Thyroid gland (tissue), 4 donors: ENCODE results near the gene EEF2.

Source experiments
- POLR2A ChIP-seq, 2 donors: fragments of 450-650 bp; IDR thresholded peaks; one replicate each; pipeline ENCODE4 v1.6.1; 2017; ENCODE audit warnings: antibody characterized with exemption in 2 of 2, mild to moderate bottlenecking in 2 of 2, moderate library complexity in 1 of 2
- TF ChIP-seq, protein P1 (sequence below), 6 experiments: fragments of 200-600 bp in 3 of 6; fragments of 450-650 bp in 3 of 6; sonication (generic) in 3 of 6; IDR thresholded peaks; one replicate each; pipeline ENCODE4 v1.5.1; 2016 to 2019; ENCODE audit warnings: antibody characterized with exemption in 6 of 6, mild to moderate bottlenecking in 2 of 6, inconsistent platforms in 1 of 6, moderate library complexity in 1 of 6

DNA sequence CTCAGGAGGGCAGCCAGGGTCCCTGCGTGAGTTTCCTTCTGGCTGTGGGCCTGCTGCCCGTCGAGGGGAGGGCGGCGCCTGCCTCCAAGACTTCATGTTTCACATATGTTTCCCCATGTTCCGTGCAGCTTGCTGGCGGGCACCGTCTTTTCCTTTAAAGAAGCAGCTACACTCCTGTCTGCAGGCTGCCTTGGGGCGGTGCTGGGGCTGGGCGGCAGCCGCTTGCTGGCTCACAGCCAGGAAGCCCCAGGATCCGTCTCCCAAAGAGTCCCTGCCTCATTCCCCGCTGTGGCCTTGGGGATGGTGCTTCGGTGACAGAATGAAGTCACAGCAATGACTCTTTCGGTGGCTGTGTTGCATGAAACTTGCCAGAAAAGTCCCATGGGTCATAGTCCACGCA lies 47.2 kb upstream of the EEF2 start:
- TF ChIP-seq POLR2A (IDR thresholded peaks at IDR 0.05) = no peak
- TF ChIP-seq, protein P1, sequence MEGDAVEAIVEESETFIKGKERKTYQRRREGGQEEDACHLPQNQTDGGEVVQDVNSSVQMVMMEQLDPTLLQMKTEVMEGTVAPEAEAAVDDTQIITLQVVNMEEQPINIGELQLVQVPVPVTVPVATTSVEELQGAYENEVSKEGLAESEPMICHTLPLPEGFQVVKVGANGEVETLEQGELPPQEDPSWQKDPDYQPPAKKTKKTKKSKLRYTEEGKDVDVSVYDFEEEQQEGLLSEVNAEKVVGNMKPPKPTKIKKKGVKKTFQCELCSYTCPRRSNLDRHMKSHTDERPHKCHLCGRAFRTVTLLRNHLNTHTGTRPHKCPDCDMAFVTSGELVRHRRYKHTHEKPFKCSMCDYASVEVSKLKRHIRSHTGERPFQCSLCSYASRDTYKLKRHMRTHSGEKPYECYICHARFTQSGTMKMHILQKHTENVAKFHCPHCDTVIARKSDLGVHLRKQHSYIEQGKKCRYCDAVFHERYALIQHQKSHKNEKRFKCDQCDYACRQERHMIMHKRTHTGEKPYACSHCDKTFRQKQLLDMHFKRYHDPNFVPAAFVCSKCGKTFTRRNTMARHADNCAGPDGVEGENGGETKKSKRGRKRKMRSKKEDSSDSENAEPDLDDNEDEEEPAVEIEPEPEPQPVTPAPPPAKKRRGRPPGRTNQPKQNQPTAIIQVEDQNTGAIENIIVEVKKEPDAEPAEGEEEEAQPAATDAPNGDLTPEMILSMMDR (IDR thresholded peaks at IDR 0.05) = no peak
